ENCODE results near the gene AUTS2. TPM values are rescaled to one million over a fixed set of nuclear protein-coding genes. Genes with fewer than 3 reads are reported as not detected.
A peak's percentile ranks its signal among the peaks of the same experiment; 100 is the strongest.

AUTS2 gene
- total RNA-seq, 2 experiments from 2014 or later = 17.5 to 23.8 TPM

DNA sequence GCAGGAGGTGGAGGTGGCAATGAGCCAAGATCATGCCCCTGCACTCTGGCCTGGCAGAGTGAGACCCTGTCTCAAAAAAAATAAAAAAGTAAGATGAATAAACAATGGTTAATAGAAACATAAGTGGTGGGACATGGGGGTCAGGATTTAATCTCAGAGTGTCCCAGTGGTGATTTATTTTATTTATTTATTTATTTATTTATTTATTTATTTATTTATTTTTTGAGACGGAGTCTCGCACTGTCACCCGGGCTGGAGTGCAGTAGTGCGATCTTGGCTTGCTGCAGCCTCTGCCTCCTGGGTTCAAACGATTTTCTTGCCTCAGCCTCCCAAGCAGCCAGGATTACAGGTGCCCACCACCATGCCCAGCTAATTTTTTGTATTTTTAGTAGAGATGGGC, 1051.0 kb downstream of the AUTS2 start:
- no peak for DNase-seq
- H3K9me3 Mint-ChIP-seq = peaks cover 8% of the 10 kb centered on the region
- peaks cover 15% of the 10 kb centered on the region for H3K27me3 Mint-ChIP-seq
- no peak for ATAC-seq (ENCODE audit: low read depth)
- peak overlapping the region; percentile 90 for H3K27ac Mint-ChIP-seq
- POLR2A ChIA-PET = interaction anchor here (1.5 to 1.9 kb wide), 2 partner anchors 10 to 11 kb away, joined by 3 to 4 read pairs; no protein-coding TSS in a partner anchor
- H3K4me3 Mint-ChIP-seq = no peak overlapping the region
- H3K36me3 Mint-ChIP-seq = peaks cover 15% of the 10 kb centered on the region
- H3K4me1 Mint-ChIP-seq = peaks cover 25% of the 10 kb centered on the region

DNA sequence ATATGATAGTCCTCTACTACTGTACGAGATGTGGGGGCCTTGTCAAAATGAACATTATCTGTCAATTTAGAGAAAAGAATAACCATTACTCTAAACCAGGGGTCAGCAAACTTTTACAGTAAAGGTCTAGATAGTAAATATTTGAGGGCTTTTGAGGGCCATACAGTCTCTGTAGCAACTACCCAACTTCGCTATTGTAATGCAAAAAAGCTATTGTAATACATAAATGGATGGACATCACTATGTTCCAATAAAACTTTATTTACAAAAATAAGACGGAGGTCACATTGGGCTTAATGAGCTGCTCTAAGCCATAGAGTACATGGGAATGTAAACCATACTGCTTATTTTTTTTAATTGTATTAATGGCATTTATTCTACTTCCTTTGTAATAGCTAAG, 1055.9 kb downstream of the AUTS2 start:
- H3K36me3 Mint-ChIP-seq = peaks cover 13% of the 10 kb centered on the region
- POLR2A ChIA-PET = no interaction called here
- DNase-seq (no peak), ATAC-seq (ENCODE audit: low read depth) (no peak)
- H3K27me3 Mint-ChIP-seq = peaks cover 10% of the 10 kb centered on the region
- no peak overlapping the region for H3K4me3 Mint-ChIP-seq
- H3K9me3 Mint-ChIP-seq = peaks cover 8% of the 10 kb centered on the region
- H3K4me1 Mint-ChIP-seq = peaks cover 10% of the 10 kb centered on the region
- no peak overlapping the region for H3K27ac Mint-ChIP-seq

DNA sequence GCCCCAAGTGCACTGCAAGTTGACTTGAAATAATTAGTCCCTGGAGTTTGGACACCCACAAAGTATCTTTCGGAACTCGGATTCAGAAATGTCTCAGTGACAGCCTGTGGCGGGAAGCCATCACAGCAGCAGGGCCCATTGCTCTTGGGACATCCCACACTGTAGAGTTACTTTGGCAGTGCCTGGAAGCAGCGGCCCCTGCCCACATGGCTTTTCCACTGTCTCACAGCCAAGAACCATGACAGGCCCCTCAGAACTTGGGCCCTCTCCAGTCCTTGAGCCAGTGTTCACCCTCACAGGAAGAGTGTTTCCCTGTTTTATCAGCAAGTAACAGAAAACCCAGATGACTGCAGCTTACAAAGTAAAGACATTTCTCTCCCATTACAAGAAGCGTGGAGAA, 1056.7 kb downstream of the AUTS2 start:
- Mint-ChIP-seq H3K4me3 (no peak overlapping the region), H3K4me1 (peaks cover 16% of the 10 kb centered on the region), H3K9me3 (peaks cover 11% of the 10 kb centered on the region), H3K27me3 (peaks cover 10% of the 10 kb centered on the region), H3K36me3 (peaks cover 14% of the 10 kb centered on the region), H3K27ac (no peak overlapping the region)
- POLR2A ChIA-PET = no interaction called here
- DNase-seq (no peak), ATAC-seq (ENCODE audit: low read depth) (no peak)

DNA sequence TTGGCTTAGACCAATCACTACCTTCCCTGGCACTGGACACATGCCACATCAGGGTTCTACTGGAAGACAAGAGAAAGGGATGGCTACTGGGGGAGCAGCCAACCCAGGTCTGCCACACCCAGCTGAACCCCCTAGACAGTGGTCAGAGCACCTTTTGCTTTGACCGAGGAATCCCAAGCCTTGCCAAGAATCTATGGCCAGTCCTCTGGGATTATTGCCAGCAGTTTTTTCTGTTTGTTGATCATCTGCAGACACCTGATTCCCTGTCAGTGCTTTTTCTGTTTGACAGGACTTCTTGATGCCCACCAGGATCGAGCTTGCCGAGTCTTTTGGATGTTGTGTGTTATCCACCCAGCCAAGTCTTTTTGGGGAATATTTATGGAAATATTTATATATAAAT, 1057.4 kb downstream of the AUTS2 start:
- Mint-ChIP-seq H3K27me3 (peaks cover 10% of the 10 kb centered on the region), H3K4me3 (no peak overlapping the region), H3K4me1 (peaks cover 18% of the 10 kb centered on the region), H3K27ac (no peak overlapping the region), H3K9me3 (peaks cover 8% of the 10 kb centered on the region), H3K36me3 (peaks cover 10% of the 10 kb centered on the region)
- no peak for DNase-seq
- no peak for ATAC-seq (ENCODE audit: low read depth)
- POLR2A ChIA-PET = no interaction called here

DNA sequence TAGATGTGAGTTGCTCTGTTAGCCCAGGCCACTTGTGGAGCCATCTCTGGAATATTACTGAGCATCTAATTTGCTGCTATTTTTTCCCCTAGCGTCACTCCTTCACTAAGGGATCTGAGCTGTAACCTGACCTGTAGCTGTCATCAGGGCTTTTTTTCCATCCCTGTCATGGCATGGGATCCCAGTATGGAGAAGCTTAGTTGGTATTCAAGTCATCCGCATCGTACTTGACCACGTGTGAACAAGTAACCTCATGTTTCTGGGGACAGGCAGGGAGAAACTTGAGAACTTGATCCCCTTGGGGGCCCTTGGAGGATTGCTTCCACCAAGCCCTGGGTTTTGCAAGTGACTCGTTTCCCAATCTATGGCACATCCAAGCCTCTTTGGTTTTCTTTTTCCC, 1059.3 kb downstream of the AUTS2 start:
- H3K36me3 Mint-ChIP-seq = peaks cover 6% of the 10 kb centered on the region
- H3K9me3 Mint-ChIP-seq = peaks cover 5% of the 10 kb centered on the region
- POLR2A ChIA-PET = interaction anchor here (1.3 kb wide), 1 partner anchor 10 kb away, joined by 6 read pairs; no protein-coding TSS in a partner anchor
- H3K27me3 Mint-ChIP-seq = peaks cover 9% of the 10 kb centered on the region
- DNase-seq (no peak), ATAC-seq (ENCODE audit: low read depth) (no peak)
- peaks cover 24% of the 10 kb centered on the region for H3K4me1 Mint-ChIP-seq
- H3K4me3 Mint-ChIP-seq = no peak overlapping the region
- no peak overlapping the region for H3K27ac Mint-ChIP-seq

DNA sequence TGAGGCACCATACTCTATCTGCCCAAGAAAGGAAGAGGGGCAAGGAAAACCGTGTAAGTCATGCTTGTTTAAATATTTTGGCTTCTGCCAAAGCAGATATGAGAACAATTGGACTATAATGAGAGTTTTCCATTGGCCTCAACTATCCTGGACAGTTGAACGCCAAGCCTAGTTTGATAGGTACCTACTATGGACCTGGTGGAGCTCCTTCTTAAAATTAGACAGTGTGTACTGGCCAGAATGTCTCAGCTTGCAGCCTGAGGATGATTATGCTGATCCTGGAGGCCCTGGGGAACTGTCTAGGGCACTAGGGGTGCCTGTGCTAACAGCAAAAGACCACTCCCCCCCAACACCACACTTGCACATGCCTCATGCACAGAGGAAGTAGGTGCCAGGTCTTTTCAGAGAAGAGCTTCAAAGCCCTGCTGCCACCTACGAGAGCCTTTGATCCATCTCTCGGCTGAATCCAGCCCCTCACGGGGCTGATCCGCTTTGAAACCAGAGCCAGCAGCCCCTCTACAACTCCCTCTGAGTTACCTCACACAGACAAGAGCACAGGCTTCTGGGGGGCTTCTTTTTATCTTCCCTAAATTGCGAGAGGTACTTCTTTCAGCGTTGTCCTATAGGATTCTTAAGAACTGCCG, 1059.8 kb downstream of the AUTS2 start:
- H3K4me3 Mint-ChIP-seq = no peak overlapping the region
- no peak for DNase-seq
- peaks cover 24% of the 10 kb centered on the region for H3K4me1 Mint-ChIP-seq
- H3K36me3 Mint-ChIP-seq = peaks cover 4% of the 10 kb centered on the region
- peaks cover 3% of the 10 kb centered on the region for H3K9me3 Mint-ChIP-seq
- no peak overlapping the region for H3K27ac Mint-ChIP-seq
- ATAC-seq (ENCODE audit: low read depth) = no peak
- H3K27me3 Mint-ChIP-seq = peaks cover 6% of the 10 kb centered on the region
- POLR2A ChIA-PET = interaction anchor here (2.9 kb wide), 1 partner anchor 10 kb away, joined by 24 read pairs; no protein-coding TSS in a partner anchor

DNA sequence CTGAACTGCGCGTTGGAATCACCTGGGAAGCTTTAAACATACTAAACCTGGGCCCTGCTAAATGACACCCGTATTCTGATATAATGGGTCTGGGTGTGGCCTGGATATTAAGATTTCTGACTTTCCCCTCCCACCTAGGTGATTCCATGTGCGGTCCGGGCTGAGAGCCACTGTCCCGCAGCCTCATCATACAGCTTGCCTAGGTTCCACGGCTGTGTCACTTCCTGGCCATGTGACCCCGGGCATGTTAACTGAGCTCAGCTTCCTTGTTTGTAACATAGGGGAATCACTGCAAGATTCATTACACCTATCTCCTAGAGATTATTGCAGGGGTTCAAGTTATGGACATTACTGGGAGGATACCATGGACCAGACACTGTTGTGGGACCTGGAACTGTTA, 1061.0 kb downstream of the AUTS2 start:
- H3K4me3 Mint-ChIP-seq = peak overlapping the region; percentile 58
- POLR2A ChIA-PET = interaction anchor here (0.9 to 2.9 kb wide), 3 partner anchors 10 to 36 kb away, joined by 3 to 24 read pairs (median 4); no protein-coding TSS in a partner anchor
- ATAC-seq (ENCODE audit: low read depth) (no peak), DNase-seq (no peak)
- peak overlapping the region; percentile 91 for H3K27ac Mint-ChIP-seq
- peaks cover 24% of the 10 kb centered on the region for H3K4me1 Mint-ChIP-seq
- H3K9me3 Mint-ChIP-seq = peaks cover 3% of the 10 kb centered on the region
- H3K36me3 Mint-ChIP-seq = peaks cover 4% of the 10 kb centered on the region
- H3K27me3 Mint-ChIP-seq = peaks cover 1% of the 10 kb centered on the region

DNA sequence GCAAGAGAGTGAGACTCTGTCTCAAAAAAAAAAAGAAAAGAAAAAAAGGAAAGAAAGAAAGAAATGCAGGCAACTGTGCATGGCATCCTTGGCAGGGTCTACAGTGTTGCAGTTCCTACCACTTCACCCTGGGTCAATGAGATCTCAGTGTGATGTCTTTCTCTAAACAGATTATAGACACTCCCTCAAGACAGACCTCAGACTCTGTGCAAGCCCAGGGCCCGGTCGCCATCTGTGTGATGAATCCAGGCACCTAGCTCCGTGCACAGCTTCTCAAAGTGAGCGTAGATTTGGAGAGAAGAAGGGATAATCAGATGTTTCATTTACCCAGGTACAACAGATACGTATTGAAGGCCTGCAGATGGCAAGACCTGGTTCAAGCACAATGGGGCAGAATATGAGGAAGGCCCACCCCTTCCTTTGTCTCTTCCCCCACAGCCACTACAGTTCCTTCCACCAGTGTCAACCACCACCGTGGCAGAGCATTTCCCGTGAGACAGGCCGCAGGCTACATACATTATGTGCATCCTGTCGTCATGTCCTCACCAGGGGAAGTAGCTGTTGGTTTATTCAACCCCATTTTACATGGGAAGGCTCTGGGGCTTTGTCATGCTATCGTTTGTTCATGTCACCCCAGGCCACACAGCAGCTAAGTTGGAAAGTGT, 1062.0 kb downstream of the AUTS2 start:
- peaks cover 3% of the 10 kb centered on the region for H3K9me3 Mint-ChIP-seq
- ATAC-seq (ENCODE audit: low read depth) = peak; percentile 93
- POLR2A ChIA-PET = interaction anchor here (1.0 to 2.9 kb wide), 3 partner anchors 10 to 35 kb away, joined by 4 to 24 read pairs (median 4); no protein-coding TSS in a partner anchor
- peaks cover 22% of the 10 kb centered on the region for H3K4me1 Mint-ChIP-seq
- peaks cover 4% of the 10 kb centered on the region for H3K36me3 Mint-ChIP-seq
- H3K27ac Mint-ChIP-seq = peak overlapping the region; percentile 91
- DNase-seq = peak; percentile 61
- peak overlapping the region; percentile 58 for H3K4me3 Mint-ChIP-seq
- H3K27me3 Mint-ChIP-seq = peaks cover 1% of the 10 kb centered on the region

DNA sequence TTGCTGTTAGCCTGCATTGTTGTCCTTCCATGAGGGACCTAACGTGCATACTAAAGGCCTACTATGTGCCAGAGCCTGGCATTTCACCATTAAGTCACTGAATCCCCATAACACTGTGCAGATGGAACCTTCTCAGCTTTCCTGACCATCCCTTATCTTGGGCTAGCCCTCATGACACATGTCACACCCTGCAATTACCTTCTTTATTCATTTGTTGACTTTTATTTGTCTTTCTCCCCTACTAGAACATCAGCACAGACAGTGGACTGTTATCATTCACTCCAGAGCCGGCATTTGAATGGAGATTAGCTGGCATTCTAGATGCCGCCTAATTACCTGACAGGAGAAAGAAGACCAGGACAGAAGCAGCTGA, 1062.5 kb downstream of the AUTS2 start:
- H3K36me3 Mint-ChIP-seq = peaks cover 4% of the 10 kb centered on the region
- POLR2A ChIA-PET = interaction anchor here (1.0 to 2.9 kb wide), 2 partner anchors 11 to 13 kb away, joined by 4 to 24 read pairs; no protein-coding TSS in a partner anchor
- H3K4me3 Mint-ChIP-seq = peak overlapping the region; percentile 44
- H3K4me1 Mint-ChIP-seq = peaks cover 22% of the 10 kb centered on the region
- peak overlapping the region; percentile 91 for H3K27ac Mint-ChIP-seq
- H3K9me3 Mint-ChIP-seq = peaks cover 3% of the 10 kb centered on the region
- ATAC-seq (ENCODE audit: low read depth) = no peak
- peaks cover 3% of the 10 kb centered on the region for H3K27me3 Mint-ChIP-seq
- DNase-seq = no peak

DNA sequence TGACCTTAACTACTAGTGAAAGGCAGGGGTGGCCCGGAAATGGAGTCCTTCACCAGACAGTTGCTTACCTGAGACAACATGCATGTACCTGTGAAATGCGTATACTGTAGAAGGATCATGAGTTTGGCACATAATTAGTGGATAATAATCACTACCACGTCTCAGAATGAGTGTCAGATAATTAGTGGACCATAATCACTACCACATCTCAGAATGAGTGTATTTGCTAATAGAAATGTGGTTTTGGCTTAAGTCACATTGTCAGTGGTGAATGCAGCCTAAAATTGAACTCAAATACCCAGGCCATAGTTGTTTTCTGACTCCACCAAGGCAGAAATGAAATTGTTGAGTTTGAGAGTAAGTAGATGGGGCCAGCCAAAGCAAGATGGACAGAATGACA, 1065.4 kb downstream of the AUTS2 start:
- no peak for ATAC-seq (ENCODE audit: low read depth)
- POLR2A ChIA-PET = no interaction called here
- H3K27ac Mint-ChIP-seq = no peak overlapping the region
- peaks cover 14% of the 10 kb centered on the region for H3K27me3 Mint-ChIP-seq
- DNase-seq = no peak
- H3K4me3 Mint-ChIP-seq = no peak overlapping the region
- peaks cover 3% of the 10 kb centered on the region for H3K9me3 Mint-ChIP-seq
- H3K36me3 Mint-ChIP-seq = peaks cover 4% of the 10 kb centered on the region
- H3K4me1 Mint-ChIP-seq = peaks cover 22% of the 10 kb centered on the region

DNA sequence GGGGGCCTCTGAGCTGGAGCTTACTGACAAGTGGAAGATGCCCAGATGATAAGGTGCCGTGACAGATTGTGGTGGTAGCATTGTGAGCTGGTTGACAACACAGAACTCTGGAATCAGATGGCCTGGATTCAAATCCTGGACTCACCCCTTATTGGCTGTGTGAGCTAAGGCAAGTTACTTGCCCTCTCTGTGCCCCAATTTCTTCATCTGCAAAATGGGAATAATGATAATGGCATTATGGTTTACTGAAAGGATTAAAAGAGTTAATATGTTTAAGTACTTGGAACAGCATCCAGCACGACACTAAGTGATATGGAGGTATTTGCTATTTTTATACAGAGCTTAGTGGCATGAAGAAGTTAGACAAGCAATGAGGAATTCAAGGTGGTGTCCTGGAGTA, 1067.7 kb downstream of the AUTS2 start:
- ATAC-seq (ENCODE audit: low read depth) (no peak), DNase-seq (no peak)
- H3K27ac Mint-ChIP-seq = no peak overlapping the region
- no peaks in the 10 kb centered on the region for H3K9me3 Mint-ChIP-seq
- H3K4me3 Mint-ChIP-seq = no peak overlapping the region
- H3K27me3 Mint-ChIP-seq = peaks cover 18% of the 10 kb centered on the region
- peaks cover 12% of the 10 kb centered on the region for H3K4me1 Mint-ChIP-seq
- H3K36me3 Mint-ChIP-seq = no peaks in the 10 kb centered on the region
- POLR2A ChIA-PET = no interaction called here

DNA sequence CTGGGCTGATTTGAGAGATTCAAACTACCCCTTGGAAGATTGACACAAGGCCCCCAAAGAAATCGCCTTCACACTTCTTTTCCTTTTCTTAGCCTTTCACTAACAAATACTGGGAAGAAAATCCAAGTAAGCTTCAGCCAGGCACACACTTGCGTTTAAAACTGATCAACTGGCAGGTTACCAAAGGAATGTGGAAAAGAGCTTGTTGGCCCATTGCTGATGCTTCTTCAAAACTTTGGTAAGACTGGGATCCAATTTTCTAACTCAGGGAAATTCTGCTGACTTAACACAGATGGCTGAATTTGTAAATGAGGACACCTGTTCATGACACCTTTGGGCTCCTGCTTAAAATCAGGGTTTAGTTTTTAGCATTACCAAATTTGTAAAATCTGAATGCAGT, 1069.1 kb downstream of the AUTS2 start:
- peaks cover 1% of the 10 kb centered on the region for H3K9me3 Mint-ChIP-seq
- no peaks in the 10 kb centered on the region for H3K36me3 Mint-ChIP-seq
- no peak overlapping the region for H3K27ac Mint-ChIP-seq
- H3K27me3 Mint-ChIP-seq = peaks cover 17% of the 10 kb centered on the region
- DNase-seq = no peak
- POLR2A ChIA-PET = interaction anchor here (0.8 kb wide), 1 partner anchor 27 kb away, joined by 3 read pairs; no protein-coding TSS in a partner anchor
- H3K4me1 Mint-ChIP-seq = peaks cover 8% of the 10 kb centered on the region
- H3K4me3 Mint-ChIP-seq = no peak overlapping the region
- no peak for ATAC-seq (ENCODE audit: low read depth)

DNA sequence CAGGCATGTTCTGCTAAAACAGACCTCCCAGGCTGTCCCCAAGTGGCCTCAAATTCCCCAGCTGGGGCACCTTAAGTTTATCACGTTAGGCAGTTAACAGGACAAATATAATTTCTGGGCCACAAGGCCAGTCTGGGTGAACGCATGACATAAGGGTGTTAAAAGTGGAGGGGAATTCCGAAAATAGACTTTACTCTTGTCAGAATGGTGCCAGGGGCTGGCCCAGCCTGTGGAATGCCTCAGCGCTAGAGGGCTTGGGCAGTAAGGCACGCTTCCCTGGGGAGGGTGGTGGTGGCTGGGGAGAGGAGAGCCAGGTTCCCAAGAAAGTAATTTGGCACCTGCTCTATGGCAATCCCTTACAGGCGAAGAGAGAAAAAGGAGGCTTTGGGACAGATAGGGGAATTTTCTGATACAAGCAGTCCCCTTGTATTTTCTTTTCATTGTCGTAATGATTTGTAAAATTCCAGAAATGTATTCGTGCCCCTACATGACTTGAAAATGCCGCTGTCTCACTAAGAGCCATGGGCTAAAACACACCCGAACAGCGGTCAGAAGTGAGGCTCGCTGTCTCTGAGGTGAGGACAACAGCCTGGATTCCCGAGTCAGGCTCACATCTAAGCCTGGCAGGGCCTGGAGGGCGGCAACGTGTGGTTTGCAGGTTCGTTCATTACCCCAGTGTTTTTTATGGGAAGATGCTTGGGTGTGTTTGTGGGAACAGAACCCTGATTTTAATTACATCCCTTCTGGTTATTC, 1070.5 kb downstream of the AUTS2 start:
- peaks cover 20% of the 10 kb centered on the region for H3K27me3 Mint-ChIP-seq
- H3K9me3 Mint-ChIP-seq = peaks cover 1% of the 10 kb centered on the region
- POLR2A ChIA-PET = no interaction called here
- H3K27ac Mint-ChIP-seq = no peak overlapping the region
- no peak for ATAC-seq (ENCODE audit: low read depth)
- peaks cover 8% of the 10 kb centered on the region for H3K4me1 Mint-ChIP-seq
- H3K36me3 Mint-ChIP-seq = no peaks in the 10 kb centered on the region
- no peak overlapping the region for H3K4me3 Mint-ChIP-seq
- DNase-seq = no peak

All from activated naive CD8-positive, alpha-beta T cell treated with anti-CD3 and anti-CD28 coated beads, Interleukin-2, amount 10 ng/mL, durations not matched to agents 7 days and 5 days (primary cell).